Erythroblast (primary cell): ENCODE measurements around the gene EXD2.
"Not testable (repeated sequence)": the region's sequence is repeated elsewhere in the genome, so short reads cannot be mapped to it uniquely, and the experiment has no call there.

ENCODE experiments used
- DNase-seq, 2 experiments: peaks; one replicate each; lab custom pipeline; 2025; lab: John Stamatoyannopoulos, UW
- GATA1 ChIP-seq: IDR thresholded peaks from 2 replicates; pipeline ENCODE4 v1.6.1; 2011; ENCODE audit warnings: low read depth, mild to moderate bottlenecking, control low read depth, low read length, moderate library complexity
- POLR2A ChIP-seq: IDR thresholded peaks from 2 replicates; pipeline ENCODE4 v1.6.1; 2011; ENCODE audit warnings: mild to moderate bottlenecking, low read length

Gene EXD2

GRCh38 chr14:69287098-69288010 lies 96.1 kb downstream of the EXD2 start:
- no peak for DNase-seq
- TF ChIP-seq GATA1 (no peak), POLR2A (no peak)

- DNase-seq: no peak
Observed at GRCh38 chr14:69288011-69288771, 96.9 kb downstream of the EXD2 start.

GRCh38 chr14:69288956-69289705 lies 97.8 kb downstream of the EXD2 start:
- DNase-seq: no peak
- no peak for TF ChIP-seq POLR2A
- TF ChIP-seq GATA1: no peak

More at GRCh38 chr14:69288011-69288771, 96.9 kb downstream of the EXD2 start:
- TF ChIP-seq GATA1 (no peak), POLR2A (no peak)

GRCh38 chr14:69289811-69290520 lies 98.7 kb downstream of the EXD2 start:
- DNase-seq: no peak
- no peak for TF ChIP-seq POLR2A
- TF ChIP-seq GATA1: no peak

GRCh38 chr14:69290881-69291280 lies 99.6 kb downstream of the EXD2 start:
- DNase-seq: not testable (repeated sequence)

GRCh38 chr14:69291396-69291795 lies 100.1 kb downstream of the EXD2 start:
- DNase-seq: no peak
- TF ChIP-seq POLR2A (no peak), GATA1 (no peak)

- TF ChIP-seq POLR2A (no peak), GATA1 (no peak)
- no peak for DNase-seq
Observed at GRCh38 chr14:69291891-69292561, 100.7 kb downstream of the EXD2 start.
